ENCODE measurements around the gene PCP4. TPM values are rescaled to one million over a fixed set of nuclear protein-coding genes. Genes with fewer than 3 reads are reported as not detected.

PCP4 gene
- total RNA-seq, 1 experiment from 2014 or later: 0.77 TPM

GRCh38 chr21:39954570-39954969, 87.3 kb downstream of the PCP4 start:
- H3K27me3 Mint-ChIP-seq (ENCODE audit: low read depth): peaks cover 10% of the 10 kb centered on the region

More at GRCh38 chr21:39954570-39954969, 87.3 kb downstream of the PCP4 start:
- Mint-ChIP-seq H3K4me1 (peaks cover 27 to 34% of the 10 kb centered on the region in 2 experiments), H3K36me3 (ENCODE audit: insufficient read depth in 1 of 3, low read depth in 3 of 3) (peaks cover 0 to 3% (median 2%) of the 10 kb centered on the region in 3 experiments; a peak in 4 of 7 replicates), H3K4me3 (no peak overlapping the region), H3K9me3 (peaks cover 6 to 9% of the 10 kb centered on the region in 2 experiments; a peak in 4 of 5 replicates), H3K27ac (no peak overlapping the region; a peak in 1 of 7 replicates)
- peak; percentile 32 for DNase-seq
- Histone ChIP-seq H4K8ac (replicated peaks; ENCODE audit: insufficient read length, low read depth, low read length) (no peak overlapping the region), H2AFZ (ENCODE audit: low read length) (no peak overlapping the region), H3K23ac (ENCODE audit: insufficient read length, low read depth, low read length) (no peak overlapping the region), H4K20me1 (ENCODE audit: control insufficient read depth, insufficient read depth, insufficient read length) (no peaks in the 10 kb centered on the region), H2BK12ac (ENCODE audit: insufficient read length, low read depth, low read length) (no peak overlapping the region), H2BK20ac (ENCODE audit: low read depth, low read length, poor library complexity, severe bottlenecking) (no peak overlapping the region), H2BK120ac (ENCODE audit: low read depth, low read length, poor library complexity, severe bottlenecking) (no peak overlapping the region), H3T11ph (ENCODE audit: low read length) (no peak overlapping the region), H3K79me1 (ENCODE audit: insufficient read depth, low read depth, low read length, poor library complexity, severe bottlenecking) (no peaks in the 10 kb centered on the region), H3K4me2 (ENCODE audit: insufficient read depth, insufficient read length, low read length) (no peak overlapping the region), H3K27me3 (ENCODE audit: insufficient read depth, low read length) (no peaks in the 10 kb centered on the region), H3K4me1 (ENCODE audit: insufficient read depth, low read length) (peaks cover 7% of the 10 kb centered on the region; the same call in 1 of the 2 replicates), H3K79me2 (ENCODE audit: insufficient read depth, low read length) (no peaks in the 10 kb centered on the region), H3K56ac (ENCODE audit: insufficient read length, low read depth, low read length) (no peak overlapping the region), H2AK5ac (ENCODE audit: insufficient read length, low read length) (no peak overlapping the region), H3K9me3 (ENCODE audit: control insufficient read depth, low read depth, low read length) (no peaks in the 10 kb centered on the region), H3K4ac (ENCODE audit: low read depth, low read length) (no peak overlapping the region), H3K9ac (ENCODE audit: extremely low read depth, insufficient read length, low read length) (no peak overlapping the region), H3K14ac (ENCODE audit: insufficient read depth, low read length) (no peak overlapping the region), H2BK5ac (ENCODE audit: insufficient read length, low read length) (no peak overlapping the region), H3K23me2 (ENCODE audit: insufficient read length, low read depth, low read length, poor library complexity, severe bottlenecking) (no peaks in the 10 kb centered on the region), H3K27ac (ENCODE audit: insufficient read length, low read depth, low read length) (no peak overlapping the region), H3K18ac (ENCODE audit: insufficient read length, low read depth, low read length) (no peak overlapping the region), H2BK15ac (ENCODE audit: low read depth, low read length) (no peak overlapping the region), H4K91ac (ENCODE audit: insufficient read length, low read depth, low read length) (no peak overlapping the region), H4K5ac (ENCODE audit: insufficient read length, low read depth, low read length) (no peak overlapping the region)
- no peak for TF ChIP-seq CTCF (conservative IDR thresholded peaks at IDR 0.05)
- whole genome bisulfite sequencing (ENCODE audit: extremely low coverage, insufficient read length, low lambda C conversion rate): no CpG with 5 or more reads among the region's 10 CpGs

Data from H9 (cell line).